WTC11 (cell line): ENCODE measurements around the gene SLC35B4. TPM values are rescaled to one million over a fixed set of nuclear protein-coding genes. Genes with fewer than 3 reads are reported as not detected.

Experiments
- ATAC-seq: fragments of 200-7000 bp; cut with Tn5 transposase; 2 replicates; pipeline ENCODE4 v1.10.0; 2021; ENCODE audit warnings: mild to moderate bottlenecking, moderate library complexity
- Bru-seq: library from RNA; stranded (reverse); fragments of 400-500 nt; gene quantifications from one replicate; lab custom pipeline; 2021; lab: Mats Ljungman, UMichigan
- CTCF ChIA-PET: fragments of 300-600 bp; sonication (Branson Sonifier 250); formaldehyde crosslinking; loops from one replicate; lab custom pipeline; 2021; ENCODE audit warnings: antibody characterized with exemption; lab: Charles Lee
- POLR2A ChIA-PET: fragments of 350-600 bp; sonication (Branson Sonifier 250); formaldehyde crosslinking; loops from one replicate; lab custom pipeline; 2021; ENCODE audit warnings: antibody characterized with exemption; lab: Charles Lee
- DNase-seq: peaks from one replicate; pipeline ENCODE4 v3.0.0; 2021; ENCODE audit warnings: low spot score
- H3K27ac Mint-ChIP-seq: 2 replicates; pipeline ENCODE4 v1.8.0; 2021; ENCODE audit warnings: mixed read lengths
- H3K27me3 Mint-ChIP-seq: 2 replicates; pipeline ENCODE4 v1.8.0; 2021; ENCODE audit warnings: low read depth, mild to moderate bottlenecking, moderate library complexity, mixed read lengths
- H3K36me3 Mint-ChIP-seq: 2 replicates; pipeline ENCODE4 v1.8.0; 2021; ENCODE audit warnings: mixed read lengths
- H3K4me1 Mint-ChIP-seq: 2 replicates; pipeline ENCODE4 v1.8.0; 2022; ENCODE audit warnings: mixed read lengths
- H3K4me3 Mint-ChIP-seq: 2 replicates; pipeline ENCODE4 v1.8.0; 2021; ENCODE audit warnings: mild to moderate bottlenecking, moderate library complexity, mixed read lengths
- H3K9me3 Mint-ChIP-seq: 2 replicates; pipeline ENCODE4 v1.8.0; 2021; ENCODE audit warnings: mixed read lengths
- ARID4B ChIP-seq: sonication (generic); formaldehyde crosslinking; IDR thresholded peaks from 2 replicates; pipeline ENCODE4 v1.8.0; 2023; ENCODE audit warnings: missing genetic modification reagents, mild to moderate bottlenecking, borderline replicate concordance
- ATF1 ChIP-seq: sonication (generic); formaldehyde crosslinking; IDR thresholded peaks from 2 replicates; pipeline ENCODE4 v1.8.1; 2023; ENCODE audit warnings: mild to moderate bottlenecking, moderate library complexity, missing genetic modification reagents
- CBFB ChIP-seq: sonication (generic); formaldehyde crosslinking; IDR thresholded peaks from 2 replicates; pipeline ENCODE4 v1.8.1; 2022; ENCODE audit warnings: mild to moderate bottlenecking, low read depth, missing genetic modification reagents
- CREM ChIP-seq: sonication (generic); formaldehyde crosslinking; IDR thresholded peaks from 2 replicates; pipeline ENCODE4 v1.8.1; 2022; ENCODE audit warnings: mild to moderate bottlenecking, missing genetic modification reagents, moderate library complexity
- E2F5 ChIP-seq: sonication (generic); formaldehyde crosslinking; IDR thresholded peaks from 2 replicates; pipeline ENCODE4 v1.8.1; 2022; ENCODE audit warnings: mild to moderate bottlenecking, moderate library complexity, missing genetic modification reagents
- ERG ChIP-seq: fragments of 250-450 bp; sonication (Bioruptor Pico); IDR thresholded peaks from 2 replicates; pipeline ENCODE4 v1.8.0; 2021; ENCODE audit warnings: mild to moderate bottlenecking
- HMGA2 ChIP-seq: fragments of 250-450 bp; sonication (Bioruptor Pico); IDR thresholded peaks from 2 replicates; pipeline ENCODE4 v1.4.0; 2021; ENCODE audit warnings: mild to moderate bottlenecking, moderate library complexity
- MLX ChIP-seq: sonication (generic); formaldehyde crosslinking; IDR thresholded peaks from 2 replicates; pipeline ENCODE4 v1.8.1; 2023; ENCODE audit warnings: mild to moderate bottlenecking, missing genetic modification reagents, moderate library complexity
- NR1H2 ChIP-seq: sonication (generic); formaldehyde crosslinking; IDR thresholded peaks from 2 replicates; pipeline ENCODE4 v1.9.0; 2021; ENCODE audit warnings: mild to moderate bottlenecking, moderate library complexity, missing genetic modification reagents
- OVOL2 ChIP-seq: fragments of 250-450 bp; sonication (Bioruptor Pico); IDR thresholded peaks from 2 replicates; pipeline ENCODE4 v1.9.0; 2021; ENCODE audit warnings: mild to moderate bottlenecking, borderline replicate concordance
- PREB ChIP-seq: sonication (generic); formaldehyde crosslinking; IDR thresholded peaks from 2 replicates; pipeline ENCODE4 v1.8.1; 2022; ENCODE audit warnings: mild to moderate bottlenecking, missing genetic modification reagents, moderate library complexity, borderline replicate concordance
- RELA ChIP-seq: sonication (generic); formaldehyde crosslinking; IDR thresholded peaks from 2 replicates; pipeline ENCODE4 v1.8.1; 2022; ENCODE audit warnings: missing genetic modification reagents, mild to moderate bottlenecking, borderline replicate concordance
- RORB ChIP-seq: fragments of 250-450 bp; sonication (Bioruptor Pico); IDR thresholded peaks from 2 replicates; pipeline ENCODE4 v1.9.0; 2021; ENCODE audit warnings: mild to moderate bottlenecking
- ZMAT4 ChIP-seq: fragments of 250-450 bp; sonication (Bioruptor Pico); IDR thresholded peaks from 2 replicates; pipeline ENCODE4 v1.9.0; 2021; ENCODE audit warnings: mild to moderate bottlenecking
- ZNF416 ChIP-seq: fragments of 250-450 bp; sonication (Bioruptor Pico); IDR thresholded peaks from 2 replicates; pipeline ENCODE4 v1.9.0; 2021; ENCODE audit warnings: mild to moderate bottlenecking, inconsistent platforms
- ZNF423 ChIP-seq: fragments of 250-450 bp; sonication (Bioruptor Pico); IDR thresholded peaks from 2 replicates; pipeline ENCODE4 v2.1.2; 2022; ENCODE audit warnings: mild to moderate bottlenecking, moderate library complexity
- ZNF512 ChIP-seq: sonication (generic); formaldehyde crosslinking; IDR thresholded peaks from 2 replicates; pipeline ENCODE4 v1.8.1; 2022; ENCODE audit warnings: missing genetic modification reagents, borderline replicate concordance
- ZNF532 ChIP-seq: fragments of 250-450 bp; sonication (Bioruptor Pico); IDR thresholded peaks from 2 replicates; pipeline ENCODE4 v1.9.0; 2021; ENCODE audit warnings: mild to moderate bottlenecking, borderline replicate concordance
- long read RNA-seq, 3 experiments: library from RNA in 1 of 3; library from capped mRNA in 1 of 3; library from polyadenylated mRNA in 1 of 3; unstranded in 2 of 3; stranded (forward) in 1 of 3; transcript quantifications; one replicate each; pipeline ENCODE4 v2.0.0, GENCODE V29; 2021
- total RNA-seq: library from RNA; stranded (reverse); gene quantifications from 3 replicates; pipeline ENCODE4 v1.2.3, GENCODE V29; 2021

Gene SLC35B4
- 31.5 to 35.5 TPM (median 32.6 TPM) in 3 replicates for total RNA-seq
- percentile 89 among the genes with signal in this experiment for Bru-seq, nascent RNA
- long read RNA-seq, experiment 1, full-length matches to known transcripts: 121 of 175 reads
- long read RNA-seq, experiment 1, partial matches to known transcripts: 5 of 175 reads
- long read RNA-seq, experiment 1, other reads (novel, unspliced or antisense): 49 of 175 reads
- long read RNA-seq, experiment 2, partial matches to known transcripts: 4 of 39 reads
- long read RNA-seq, experiment 2, other reads (novel, unspliced or antisense): 35 of 39 reads
- long read RNA-seq, experiment 3, full-length matches to known transcripts: 78 of 88 reads
- long read RNA-seq, experiment 3, partial matches to known transcripts: 4 of 88 reads
- long read RNA-seq, experiment 3, other reads (novel, unspliced or antisense): 6 of 88 reads

GRCh38 chr7:134316539-134317344 is at the start of gene SLC35B4:
Gene SLC35B4, minus strand, starts transcription at chr7:134316930. Its CDS starts 179 bp downstream, at chr7:134316751.
- ChIA-PET CTCF (interaction anchor here (0.5 to 2.9 kb wide), 21 partner anchors 9 to 1736 kb away, joined by 3 to 21 read pairs (median 4); partner anchors contain the start of gene AKR1B15), POLR2A (interaction anchor here (0.5 to 2.2 kb wide), 3 partner anchors 12 to 187 kb away, joined by 7 to 10 read pairs (median 10); no protein-coding TSS in a partner anchor)
- Mint-ChIP-seq H3K36me3 (no peaks in the 10 kb centered on the region), H3K4me3 (peak within 1 kb of the TSS; percentile 87), H3K4me1 (peaks cover 14% of the 10 kb centered on the region), H3K9me3 (no peaks in the 10 kb centered on the region), H3K27ac (peak within 1 kb of the TSS; percentile 5), H3K27me3 (peaks cover 15% of the 10 kb centered on the region)
- ATAC-seq (peak; percentile 99), DNase-seq (peak; percentile 98)
- TF ChIP-seq ZMAT4 (CRISPR knock-in tag) (no peak), OVOL2 (CRISPR knock-in tag) (no peak), PREB (CRISPR knock-in tag) (no peak), E2F5 (CRISPR knock-in tag) (peak; percentile 35; the same call in 1 of the 2 replicates), ZNF423 (no peak), ZNF512 (no peak), HMGA2 (CRISPR knock-in tag) (no peak), ATF1 (CRISPR knock-in tag) (no peak), ZNF416 (no peak), CREM (CRISPR knock-in tag) (peak; percentile 86; the same call in 1 of the 2 replicates), RELA (CRISPR knock-in tag) (no peak; the same call in 1 of the 2 replicates), ZNF532 (CRISPR knock-in tag) (no peak), NR1H2 (CRISPR knock-in tag) (no peak), ERG (CRISPR knock-in tag) (no peak), ARID4B (CRISPR knock-in tag) (0 out of 2 replicates have a peak, but pooled peaks have one; percentile 80), RORB (no peak), CBFB (no peak), MLX (no peak)
